GM18517 (cell line): ENCODE measurements around the gene PGAP6.
"Not testable (repeated sequence)": the region's sequence is repeated elsewhere in the genome, so short reads cannot be mapped to it uniquely, and the experiment has no call there.

ENCODE experiments used
- ATAC-seq: cut with Tn5 transposase; IDR thresholded peaks from one replicate; pipeline ENCODE4 v1.9.1; 2021; ENCODE audit warnings: mild to moderate bottlenecking, moderate library complexity; ENCODE audit not compliant: unreplicated experiment

PGAP6 gene

DNA sequence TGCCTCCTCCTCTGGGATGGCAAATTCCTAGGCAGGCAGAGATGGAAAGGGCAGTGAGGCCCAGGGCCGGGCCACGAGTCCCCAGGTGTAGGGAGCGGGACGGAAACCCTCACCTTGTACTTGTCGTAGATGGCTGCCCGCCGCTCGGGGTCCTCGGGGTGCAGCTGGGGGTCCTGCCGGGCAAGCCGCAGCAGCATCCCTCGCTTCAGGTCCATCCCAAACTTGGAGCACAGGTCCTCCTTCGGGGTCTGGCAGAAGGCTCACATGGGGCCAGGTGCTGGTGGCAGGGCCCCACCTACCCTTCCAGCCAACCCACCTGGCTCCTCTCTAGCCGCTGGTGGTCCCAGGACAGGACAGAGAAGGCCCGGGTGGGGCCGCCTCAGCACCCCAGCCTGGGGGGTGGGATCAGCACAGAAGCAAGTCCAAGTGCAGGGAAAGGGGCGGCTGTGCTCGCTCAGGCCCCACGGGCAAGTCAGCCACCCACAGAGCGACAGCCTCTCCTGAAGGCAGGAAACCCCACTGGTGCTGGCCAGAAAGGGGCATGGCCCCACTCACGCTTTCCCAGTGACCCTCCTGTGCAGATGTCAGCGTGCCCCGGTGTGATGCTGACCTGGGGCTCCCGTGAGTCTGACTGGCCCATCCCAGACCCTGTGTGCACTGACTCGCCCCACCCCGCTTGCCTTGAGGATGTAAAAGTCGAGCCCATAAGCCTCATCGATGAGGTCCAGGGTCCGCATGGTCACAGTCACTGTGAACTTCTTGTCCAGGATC is 13.2 kb downstream of the PGAP6 start:
- no peak for ATAC-seq

DNA sequence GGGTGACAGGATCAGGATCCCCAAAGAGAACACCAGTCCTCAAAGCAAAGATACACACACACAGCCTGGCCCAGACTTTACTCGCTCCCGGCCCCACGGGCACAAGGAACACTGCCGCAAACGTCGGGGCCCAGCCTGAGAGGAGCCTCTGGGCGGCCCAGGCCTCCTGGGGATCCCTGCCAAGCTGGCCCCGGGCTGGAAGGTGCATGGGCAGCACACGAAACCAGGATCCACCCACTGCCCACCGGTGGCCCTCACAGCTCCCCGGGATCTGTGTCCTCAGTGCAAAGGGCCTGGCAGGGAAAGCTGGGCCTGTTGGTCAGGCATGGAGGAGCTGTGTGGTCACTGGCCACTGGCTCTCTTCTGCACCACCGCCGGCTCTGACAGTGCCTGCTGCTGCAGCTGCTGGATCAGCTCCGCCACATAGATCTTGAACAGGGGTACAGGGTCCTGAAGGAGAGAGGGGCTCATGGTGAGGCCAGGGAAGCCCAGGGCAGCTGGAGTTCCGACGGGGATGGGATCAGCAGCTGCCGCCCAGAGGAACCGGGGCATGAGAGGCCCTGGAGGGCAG is 14.4 kb downstream of the PGAP6 start:
- no peak for ATAC-seq

DNA sequence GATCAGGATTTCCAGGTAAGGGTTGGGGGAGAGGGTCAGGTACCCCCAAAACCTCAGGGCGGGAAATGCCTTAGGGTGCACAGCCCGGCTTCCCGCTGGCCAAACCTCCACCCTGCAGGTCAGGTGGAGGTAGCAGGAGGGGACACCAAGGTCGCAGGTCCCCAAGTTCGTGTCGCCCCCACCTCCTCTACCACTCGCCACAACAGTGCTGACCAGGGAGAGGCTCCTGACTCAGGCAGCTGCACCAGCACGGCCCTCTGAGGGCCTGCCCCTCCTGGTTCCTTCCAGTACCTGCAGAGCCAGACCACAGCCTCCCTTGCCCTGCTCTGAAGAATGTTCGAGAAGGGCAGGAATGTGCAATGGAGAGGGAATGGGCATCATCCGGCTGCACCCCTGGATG is 15.3 kb downstream of the PGAP6 start:
- ATAC-seq, result no peak

DNA sequence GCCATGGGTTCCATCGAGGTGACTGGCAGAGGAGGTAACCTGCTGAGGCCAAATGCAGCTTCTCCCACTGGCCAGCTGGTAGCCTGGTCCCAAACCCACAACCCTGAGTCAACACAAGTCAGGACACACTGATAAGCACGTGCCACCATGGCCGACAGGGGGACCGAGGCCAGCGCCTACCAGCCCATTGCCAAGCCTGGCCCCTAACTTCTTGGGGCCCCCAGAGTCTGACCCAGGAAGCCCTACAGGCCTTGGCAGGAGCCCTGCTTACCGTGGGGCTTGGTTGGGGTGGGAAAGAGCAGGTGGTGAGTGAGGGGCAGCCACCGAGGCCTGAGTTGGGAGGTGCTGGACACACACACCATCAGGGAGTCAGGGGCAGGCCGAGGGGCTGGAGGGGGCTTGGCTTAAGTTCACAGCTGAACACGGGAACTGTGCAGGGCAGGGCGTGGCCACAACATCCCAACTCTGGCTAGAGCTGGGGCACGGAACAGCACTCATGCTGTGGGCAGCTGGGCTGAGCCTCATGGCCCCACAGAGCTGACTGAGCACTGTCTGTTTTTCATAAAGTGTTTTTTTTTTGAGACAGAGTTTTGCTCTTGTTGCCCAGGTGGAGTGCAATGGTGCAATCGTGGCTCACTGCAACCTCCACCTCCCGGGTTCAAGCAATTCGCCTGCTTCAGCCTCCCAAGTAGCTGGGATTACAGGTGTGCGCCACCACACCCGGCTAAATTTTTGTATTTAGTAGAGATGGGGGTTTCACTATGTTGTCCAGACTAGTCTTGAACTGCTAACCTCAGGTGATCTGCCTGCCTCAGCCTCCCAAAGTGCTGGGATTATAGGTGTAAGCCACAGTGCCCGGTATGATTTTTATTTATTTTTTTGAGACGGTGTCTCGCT is 16.9 kb downstream of the PGAP6 start:
- no peak for ATAC-seq

- ATAC-seq, result no peak
Observed at GRCh38 chr16:363766-364490, 17.9 kb downstream of the PGAP6 start.

- ATAC-seq, result no peak
Observed at GRCh38 chr16:363110-363765, 18.5 kb downstream of the PGAP6 start.

DNA sequence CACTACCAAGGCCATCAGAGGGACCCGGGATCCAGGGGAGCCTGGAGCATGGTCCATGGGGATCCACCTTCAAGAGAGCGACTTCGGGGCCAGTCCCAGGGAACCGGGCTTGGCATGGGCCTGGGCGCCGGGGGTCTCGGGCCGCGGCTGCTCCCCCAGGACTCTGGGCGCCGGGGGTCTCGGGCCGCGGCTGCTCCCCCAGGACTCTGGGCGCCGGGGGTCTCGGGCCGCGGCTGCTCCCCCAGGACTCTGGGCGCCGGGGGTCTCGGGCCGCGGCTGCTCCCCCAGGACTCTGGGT is 19.1 kb downstream of the PGAP6 start:
- not testable (repeated sequence) for ATAC-seq

DNA sequence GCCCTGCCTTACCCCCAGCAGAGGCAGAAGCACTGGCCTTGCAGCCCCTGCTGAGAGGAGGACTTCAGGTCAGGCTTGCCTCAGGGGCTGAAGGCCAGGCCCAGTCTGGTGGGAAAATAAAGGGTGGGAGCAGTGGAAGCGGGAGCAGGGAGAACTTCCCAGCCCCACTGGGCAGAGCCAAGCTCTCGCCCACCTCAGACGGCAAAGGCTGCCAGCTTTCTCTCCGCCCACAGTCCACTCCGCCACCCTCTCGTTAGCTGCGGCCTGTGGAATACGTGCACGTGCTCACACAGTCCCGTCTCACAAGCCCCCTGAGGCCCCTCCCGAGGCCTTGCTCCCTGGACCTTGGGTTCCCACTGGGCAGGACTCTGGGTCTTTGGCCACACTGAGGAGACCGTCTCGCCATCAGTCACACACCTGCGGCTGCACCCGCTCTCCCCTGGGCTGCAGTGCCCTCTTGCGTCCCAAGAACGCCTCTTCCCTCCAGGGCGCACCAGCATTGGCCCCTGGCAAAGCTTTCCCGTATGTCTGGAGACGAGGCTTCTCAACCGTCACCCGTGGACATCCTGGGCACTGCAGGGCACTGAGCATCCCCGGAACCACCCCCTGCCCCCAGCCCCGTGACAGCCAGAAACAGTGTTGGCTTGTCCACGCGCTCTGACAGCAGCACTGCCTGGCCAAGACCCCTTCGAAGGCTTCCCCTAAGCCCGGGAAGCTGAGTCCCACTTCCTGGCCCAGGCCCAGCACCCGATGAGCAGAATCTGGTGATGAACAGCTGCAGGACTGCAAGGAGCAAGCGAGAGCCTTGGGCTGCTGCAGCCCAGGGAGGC is 19.7 kb downstream of the PGAP6 start:
- ATAC-seq, result no peak

DNA sequence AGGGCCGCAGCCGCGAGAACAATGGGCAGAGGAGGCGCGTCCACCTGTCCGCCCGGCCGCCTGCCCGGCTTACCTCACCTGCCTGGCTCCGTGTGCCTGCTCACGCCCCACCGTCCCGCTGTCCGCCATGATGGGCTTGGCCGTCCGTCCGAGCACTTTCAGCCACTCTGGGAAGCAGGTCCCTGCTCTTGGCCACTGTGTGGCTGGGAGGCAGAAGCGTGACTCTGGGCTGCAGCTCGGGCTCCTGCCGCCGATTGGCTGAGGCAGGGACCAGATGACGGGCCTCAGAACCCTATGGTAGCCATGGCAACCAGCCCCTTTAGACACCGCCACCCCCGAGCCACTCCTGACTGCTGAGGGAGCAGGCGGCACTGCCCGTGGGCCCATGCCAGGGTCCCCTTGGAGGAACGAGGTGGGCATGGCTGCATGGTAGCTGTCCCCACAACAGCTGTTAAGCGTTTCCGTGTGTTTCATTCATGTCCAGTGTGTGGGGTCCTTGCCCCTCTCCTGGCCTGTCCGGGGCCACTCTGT is 20.4 kb downstream of the PGAP6 start:
- ATAC-seq, result no peak

DNA sequence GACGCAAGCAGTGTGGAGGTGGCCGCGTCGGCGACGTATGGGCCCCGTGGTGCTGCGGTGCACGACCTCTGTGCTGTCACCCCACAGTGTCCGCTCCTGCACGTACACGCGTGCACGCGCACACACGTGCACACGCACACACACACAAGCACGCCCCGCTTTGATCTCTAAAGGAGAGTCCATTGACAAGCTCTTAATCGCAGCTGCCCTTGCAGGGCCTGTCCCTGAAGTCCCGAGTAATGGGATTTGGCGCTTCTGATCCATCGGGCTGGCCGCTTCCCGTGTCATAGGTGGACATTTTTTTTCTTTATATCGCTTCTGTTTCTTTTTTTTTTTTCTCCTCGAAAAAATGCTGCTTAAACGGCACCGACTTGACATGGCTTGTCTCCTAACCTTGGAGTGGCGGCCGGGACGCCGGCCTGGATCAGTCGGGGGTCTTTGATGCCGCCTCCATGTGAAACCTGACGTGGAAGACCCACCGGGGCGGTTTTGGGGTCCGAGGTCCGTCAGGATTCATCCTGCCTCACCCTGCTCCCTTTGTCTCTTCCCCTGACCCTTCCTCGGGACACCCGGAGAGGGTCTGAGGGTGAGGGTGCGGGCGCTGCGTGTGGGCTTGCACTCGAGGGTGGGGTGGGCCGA is 21.0 kb downstream of the PGAP6 start:
- ATAC-seq, result no peak

- no peak for ATAC-seq
Observed at GRCh38 chr16:359871-360697, 21.7 kb downstream of the PGAP6 start.

DNA sequence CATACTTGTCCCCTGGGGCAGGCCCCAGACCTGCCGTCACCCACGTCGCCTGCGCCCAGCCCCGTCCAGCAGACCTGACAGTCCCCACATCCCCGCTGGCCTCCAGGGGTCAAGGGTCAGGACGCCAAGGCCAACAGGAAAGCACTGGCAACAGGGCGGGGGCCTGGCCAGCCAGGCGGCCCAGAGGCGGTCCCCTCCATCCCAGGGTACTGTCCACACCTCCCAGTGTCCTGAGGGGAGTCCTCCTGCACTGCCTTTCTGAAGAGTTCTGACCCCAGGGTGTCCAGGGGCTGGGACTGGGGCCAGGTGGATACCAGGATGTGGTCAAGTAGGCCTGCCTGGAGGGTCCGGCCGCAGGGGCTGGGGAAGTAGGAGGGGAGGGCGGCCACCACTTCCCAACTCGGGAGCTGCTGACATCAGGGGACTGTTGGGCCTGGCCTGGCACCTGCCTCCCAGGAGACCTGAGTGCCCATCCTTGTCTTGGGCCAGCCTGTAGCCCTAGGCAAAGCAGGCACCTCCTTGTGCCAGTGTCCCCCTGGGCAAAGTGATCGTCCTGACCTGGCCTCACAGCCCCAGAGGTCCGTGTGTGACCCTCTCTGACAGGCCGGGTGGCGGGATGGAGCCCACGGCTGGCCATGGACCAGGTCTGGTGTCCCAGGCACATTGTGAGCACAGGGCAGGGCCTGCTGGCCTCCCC is 22.6 kb downstream of the PGAP6 start:
- ATAC-seq, result no peak

GRCh38 chr16:356741-357140 is 25.0 kb downstream of the PGAP6 start:
- no peak for ATAC-seq

DNA sequence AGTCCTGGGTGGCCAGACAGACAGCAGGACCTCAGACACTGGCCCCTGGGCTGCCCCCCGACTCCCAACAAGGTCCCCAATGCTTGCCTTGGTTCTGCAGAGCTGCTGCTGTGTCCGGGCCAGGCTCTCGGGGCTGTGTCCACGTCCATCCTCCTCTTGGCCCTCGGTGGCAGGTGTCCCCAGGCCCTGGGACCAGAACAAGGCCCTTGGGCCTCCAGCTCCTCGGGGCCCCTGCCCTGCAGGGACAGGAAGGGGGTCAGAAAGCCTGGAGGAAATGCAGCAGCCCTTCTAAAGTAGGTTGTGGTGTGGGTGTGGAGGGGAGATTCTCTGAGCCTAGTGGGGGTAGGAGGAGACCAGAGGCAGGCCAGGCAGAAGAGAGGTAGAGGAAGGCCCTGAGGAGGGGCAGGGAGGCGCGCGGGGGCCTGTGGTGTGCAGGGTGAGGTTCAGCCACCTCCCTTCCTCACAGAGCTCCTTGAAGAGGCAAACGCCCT is 26.8 kb downstream of the PGAP6 start:
- no peak for ATAC-seq

- ATAC-seq, result no peak
Observed at GRCh38 chr16:354291-354881, 27.4 kb downstream of the PGAP6 start.

DNA sequence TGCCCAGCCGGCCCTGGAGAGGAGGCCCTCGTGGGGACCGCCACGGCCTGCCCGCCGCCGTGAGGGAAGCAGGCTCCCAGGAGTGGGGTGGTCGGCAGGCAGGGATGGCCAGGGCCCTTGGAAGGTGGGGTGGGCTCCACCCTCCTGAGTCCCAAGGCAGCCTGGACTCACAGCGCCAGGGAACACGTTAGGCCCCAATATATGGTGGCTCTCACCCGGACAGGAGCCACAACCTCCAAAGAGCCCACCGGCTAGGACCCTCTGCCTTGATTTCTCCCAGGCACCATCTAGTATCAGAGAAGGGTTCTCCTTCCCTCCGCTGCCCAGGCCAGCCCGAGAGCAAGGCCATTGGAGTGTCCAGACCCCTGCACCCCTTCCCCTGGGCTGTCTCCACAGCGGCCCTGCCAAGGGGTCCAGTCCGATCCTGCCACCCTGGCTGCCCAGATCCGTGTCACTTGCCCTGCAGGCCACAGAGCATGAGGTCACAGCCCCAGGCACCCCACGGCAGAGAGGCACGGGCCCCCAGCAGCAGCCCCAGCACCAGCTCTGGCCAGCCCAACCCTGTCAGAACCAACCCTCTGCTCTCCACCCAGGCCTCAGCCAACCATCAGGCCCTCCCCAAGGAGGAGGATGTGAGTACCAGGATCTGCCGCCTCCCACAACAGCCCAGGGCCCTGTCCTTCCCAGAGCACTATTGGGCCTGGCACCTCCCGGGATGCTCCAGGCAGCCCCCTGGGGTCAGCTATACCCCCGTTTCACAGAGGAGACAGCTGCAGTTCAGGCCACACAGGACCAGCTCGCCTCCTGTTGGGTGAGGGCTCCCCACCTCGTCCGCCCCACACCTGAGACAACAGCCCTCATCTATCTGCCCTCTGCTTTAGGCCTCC is 28.1 kb downstream of the PGAP6 start:
- no peak for ATAC-seq
